ENCODE data around the gene WDR82.

DNA sequence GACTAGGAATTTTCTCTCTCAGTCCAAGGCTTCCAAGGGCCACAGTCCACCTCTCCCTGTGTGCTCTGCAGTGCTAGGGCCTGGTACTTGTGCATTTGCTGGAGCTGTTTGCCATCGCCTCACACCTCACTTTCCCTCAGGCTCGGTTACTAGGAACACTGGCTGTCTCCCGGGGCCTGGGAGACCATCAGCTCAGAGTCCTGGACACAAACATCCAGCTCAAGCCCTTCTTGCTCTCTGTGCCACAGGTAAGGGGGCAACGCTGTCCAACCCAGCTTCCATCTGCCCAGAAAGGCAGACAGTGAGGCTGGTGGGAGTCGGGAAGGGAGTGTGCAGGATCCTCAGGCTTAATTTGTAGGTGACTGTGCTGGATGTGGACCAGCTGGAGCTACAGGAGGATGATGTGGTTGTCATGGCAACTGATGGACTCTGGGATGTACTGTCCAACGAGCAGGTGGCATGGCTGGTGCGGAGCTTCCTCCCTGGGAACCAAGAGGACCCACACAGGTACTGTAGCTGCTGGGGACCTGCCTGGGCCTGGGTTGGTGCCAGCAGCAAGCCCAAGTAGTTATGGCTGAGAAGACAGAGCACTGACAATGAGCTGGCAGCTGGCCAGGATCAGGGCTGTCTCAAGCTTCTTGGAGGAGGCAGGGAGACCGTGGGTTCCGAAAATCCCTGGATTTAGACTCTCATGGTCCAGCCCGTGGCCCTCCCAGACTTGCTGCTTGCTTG lies 29.5 kb downstream of the WDR82 start:
- no peak for TF ChIP-seq EZH2phosphoT487 (IDR thresholded peaks at IDR 0.05; ENCODE audit: low read depth, severe bottlenecking, unreplicated experiment)
- TF ChIP-seq, protein P1, sequence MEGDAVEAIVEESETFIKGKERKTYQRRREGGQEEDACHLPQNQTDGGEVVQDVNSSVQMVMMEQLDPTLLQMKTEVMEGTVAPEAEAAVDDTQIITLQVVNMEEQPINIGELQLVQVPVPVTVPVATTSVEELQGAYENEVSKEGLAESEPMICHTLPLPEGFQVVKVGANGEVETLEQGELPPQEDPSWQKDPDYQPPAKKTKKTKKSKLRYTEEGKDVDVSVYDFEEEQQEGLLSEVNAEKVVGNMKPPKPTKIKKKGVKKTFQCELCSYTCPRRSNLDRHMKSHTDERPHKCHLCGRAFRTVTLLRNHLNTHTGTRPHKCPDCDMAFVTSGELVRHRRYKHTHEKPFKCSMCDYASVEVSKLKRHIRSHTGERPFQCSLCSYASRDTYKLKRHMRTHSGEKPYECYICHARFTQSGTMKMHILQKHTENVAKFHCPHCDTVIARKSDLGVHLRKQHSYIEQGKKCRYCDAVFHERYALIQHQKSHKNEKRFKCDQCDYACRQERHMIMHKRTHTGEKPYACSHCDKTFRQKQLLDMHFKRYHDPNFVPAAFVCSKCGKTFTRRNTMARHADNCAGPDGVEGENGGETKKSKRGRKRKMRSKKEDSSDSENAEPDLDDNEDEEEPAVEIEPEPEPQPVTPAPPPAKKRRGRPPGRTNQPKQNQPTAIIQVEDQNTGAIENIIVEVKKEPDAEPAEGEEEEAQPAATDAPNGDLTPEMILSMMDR (IDR thresholded peaks at IDR 0.05; ENCODE audit: poor library complexity), result no peak
